GM12878 (cell line): ENCODE measurements around the gene AP3S2. TPM values are rescaled to one million over a fixed set of nuclear protein-coding genes. Genes with fewer than 3 reads are reported as not detected.

Experiments
- ASH2L ChIP-seq: fragments of 300-600, 200-600 bp; sonication (generic); IDR thresholded peaks from 2 replicates; pipeline ENCODE4 v1.6.1; 2017; ENCODE audit warnings: low read depth, mild to moderate bottlenecking, borderline replicate concordance
- BCLAF1 ChIP-seq: fragments of 450-650 bp; IDR thresholded peaks from 2 replicates; pipeline ENCODE4 v1.6.1; 2017; ENCODE audit warnings: antibody characterized with exemption, mild to moderate bottlenecking, moderate library complexity
- CBX5 ChIP-seq: sonication (generic); IDR thresholded peaks from 2 replicates; pipeline ENCODE4 v1.6.1; 2016; ENCODE audit warnings: low read depth, moderate library complexity, mild to moderate bottlenecking, inconsistent platforms
- CEBPB ChIP-seq, 2 experiments: fragments of 150-350 bp in 1 of 2; IDR thresholded peaks; 2 replicates each; pipeline ENCODE4 v1.6.1; 2012 to 2014; ENCODE audit warnings: low read depth in 2 of 2, low read length in 2 of 2, borderline replicate concordance in 1 of 2, inconsistent platforms in 1 of 2
- EED ChIP-seq: sonication (generic); IDR thresholded peaks from 2 replicates; pipeline ENCODE4 v1.6.1; 2016; ENCODE audit warnings: antibody characterized with exemption, low read depth
- ESRRA ChIP-seq: IDR thresholded peaks from 2 replicates; pipeline ENCODE4 v1.6.1; 2012; ENCODE audit warnings: mild to moderate bottlenecking, low read length, improper control_type of control experiment
- EZH2 ChIP-seq: IDR thresholded peaks from 2 replicates; pipeline ENCODE4 v1.6.1; 2012; ENCODE audit warnings: low read depth, mild to moderate bottlenecking, control low read depth, inconsistent platforms, low read length, borderline replicate concordance; ENCODE audit not compliant: control insufficient read depth
- MTA3 ChIP-seq: IDR thresholded peaks from 2 replicates; pipeline ENCODE4 v1.6.1; 2012; ENCODE audit warnings: low read length, inconsistent platforms, borderline replicate concordance
- PAX8 ChIP-seq: fragments of 450-650 bp; IDR thresholded peaks from 2 replicates; pipeline ENCODE4 v1.6.1; 2017; ENCODE audit warnings: mild to moderate bottlenecking, moderate library complexity
- RCOR1 ChIP-seq: conservative IDR thresholded peaks from 2 replicates; pipeline ENCODE4 v1.6.1; 2012; ENCODE audit warnings: low read depth, low read length, improper control_type of control experiment
- SMAD5 ChIP-seq: IDR thresholded peaks from 2 replicates; pipeline ENCODE4 v1.6.1; 2016; ENCODE audit warnings: antibody characterized with exemption, low read depth
- SUZ12 ChIP-seq: fragments of 200-600 bp; sonication (generic); IDR thresholded peaks from one replicate; pipeline ENCODE4 v1.6.1; 2018; ENCODE audit warnings: antibody characterized with exemption, mild to moderate bottlenecking; ENCODE audit not compliant: unreplicated experiment
- TCF7 ChIP-seq: IDR thresholded peaks from 2 replicates; pipeline ENCODE4 v1.6.1; 2014; ENCODE audit warnings: antibody characterized with exemption, borderline replicate concordance
- ZNF274 ChIP-seq: IDR thresholded peaks from one replicate; pipeline ENCODE4 v1.8.0; 2011; ENCODE audit not compliant: insufficient read length, insufficient read depth
- ZSCAN29 ChIP-seq: fragments of 450-650 bp; IDR thresholded peaks from 2 replicates; pipeline ENCODE4 v1.6.1; 2017; ENCODE audit warnings: mild to moderate bottlenecking, moderate library complexity
- polyA plus RNA-seq, 11 experiments: library from polyadenylated mRNA; depleted of rRNA in 4 of 11; unstranded in 6 of 11; stranded (reverse) in 5 of 11; fragments of >200 nt; fragmentation: Nextera tagmentation in 4 of 11; fragmentation: Illumina TruSeq in 1 of 11; extraction: Ambion mirVana in 4 of 11; extraction: Trizol in 1 of 11; gene quantifications; 1 replicate in 1 of 11; 2 replicates in 10 of 11; pipeline versions ENCODE4 v1.2.1 to v1.2.3, GENCODE V29; 2011 to 2016; ENCODE audit warnings: inconsistent platforms in 2 of 11, missing spikeins in 2 of 11, low read depth in 1 of 11
- total RNA-seq, 4 experiments: library from RNA; depleted of rRNA in 3 of 4; stranded (reverse); fragments of >200 nt in 3 of 4; fragmentation: Illumina TruSeq in 1 of 4; extraction: Trizol in 1 of 4; gene quantifications; 2 replicates each; pipeline versions ENCODE4 v1.2.1 to v1.2.3, GENCODE V29; 2013 to 2021
- TF ChIP-seq, protein P1 (sequence below): fragments of 450-650 bp; IDR thresholded peaks from 2 replicates; pipeline ENCODE4 v1.6.1; 2018; ENCODE audit warnings: mild to moderate bottlenecking, low read depth, moderate library complexity; ENCODE audit not compliant: partially characterized antibody
- TF ChIP-seq, protein P2 (sequence below): fragments of 450-650 bp; IDR thresholded peaks from 2 replicates; pipeline ENCODE4 v1.6.1; 2018; ENCODE audit warnings: borderline replicate concordance, mild to moderate bottlenecking; ENCODE audit not compliant: partially characterized antibody
- TF ChIP-seq, protein P3 (sequence below): IDR thresholded peaks from 2 replicates; pipeline ENCODE4 v1.6.1; 2011; ENCODE audit warnings: low read depth, mild to moderate bottlenecking, low read length, moderate library complexity, borderline replicate concordance; ENCODE audit errors: extremely low read depth
- TF ChIP-seq, protein P4 (sequence below): fragments of 450-650 bp; IDR thresholded peaks from 2 replicates; pipeline ENCODE4 v1.6.1; 2017; ENCODE audit warnings: mild to moderate bottlenecking, low read depth, inconsistent platforms; ENCODE audit not compliant: poor library complexity, severe bottlenecking

The AP3S2 gene
- total and polyA plus RNA-seq, 10 of the 15 experiments (the other 5 are each of a cell fraction or from before 2014, with no cell fraction given): 10.0 to 43.6 (median 26.0) TPM

- TF ChIP-seq, protein P1, sequence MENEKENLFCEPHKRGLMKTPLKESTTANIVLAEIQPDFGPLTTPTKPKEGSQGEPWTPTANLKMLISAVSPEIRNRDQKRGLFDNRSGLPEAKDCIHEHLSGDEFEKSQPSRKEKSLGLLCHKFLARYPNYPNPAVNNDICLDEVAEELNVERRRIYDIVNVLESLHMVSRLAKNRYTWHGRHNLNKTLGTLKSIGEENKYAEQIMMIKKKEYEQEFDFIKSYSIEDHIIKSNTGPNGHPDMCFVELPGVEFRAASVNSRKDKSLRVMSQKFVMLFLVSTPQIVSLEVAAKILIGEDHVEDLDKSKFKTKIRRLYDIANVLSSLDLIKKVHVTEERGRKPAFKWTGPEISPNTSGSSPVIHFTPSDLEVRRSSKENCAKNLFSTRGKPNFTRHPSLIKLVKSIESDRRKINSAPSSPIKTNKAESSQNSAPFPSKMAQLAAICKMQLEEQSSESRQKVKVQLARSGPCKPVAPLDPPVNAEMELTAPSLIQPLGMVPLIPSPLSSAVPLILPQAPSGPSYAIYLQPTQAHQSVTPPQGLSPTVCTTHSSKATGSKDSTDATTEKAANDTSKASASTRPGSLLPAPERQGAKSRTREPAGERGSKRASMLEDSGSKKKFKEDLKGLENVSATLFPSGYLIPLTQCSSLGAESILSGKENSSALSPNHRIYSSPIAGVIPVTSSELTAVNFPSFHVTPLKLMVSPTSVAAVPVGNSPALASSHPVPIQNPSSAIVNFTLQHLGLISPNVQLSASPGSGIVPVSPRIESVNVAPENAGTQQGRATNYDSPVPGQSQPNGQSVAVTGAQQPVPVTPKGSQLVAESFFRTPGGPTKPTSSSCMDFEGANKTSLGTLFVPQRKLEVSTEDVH: no peak
- TF ChIP-seq, protein P2, sequence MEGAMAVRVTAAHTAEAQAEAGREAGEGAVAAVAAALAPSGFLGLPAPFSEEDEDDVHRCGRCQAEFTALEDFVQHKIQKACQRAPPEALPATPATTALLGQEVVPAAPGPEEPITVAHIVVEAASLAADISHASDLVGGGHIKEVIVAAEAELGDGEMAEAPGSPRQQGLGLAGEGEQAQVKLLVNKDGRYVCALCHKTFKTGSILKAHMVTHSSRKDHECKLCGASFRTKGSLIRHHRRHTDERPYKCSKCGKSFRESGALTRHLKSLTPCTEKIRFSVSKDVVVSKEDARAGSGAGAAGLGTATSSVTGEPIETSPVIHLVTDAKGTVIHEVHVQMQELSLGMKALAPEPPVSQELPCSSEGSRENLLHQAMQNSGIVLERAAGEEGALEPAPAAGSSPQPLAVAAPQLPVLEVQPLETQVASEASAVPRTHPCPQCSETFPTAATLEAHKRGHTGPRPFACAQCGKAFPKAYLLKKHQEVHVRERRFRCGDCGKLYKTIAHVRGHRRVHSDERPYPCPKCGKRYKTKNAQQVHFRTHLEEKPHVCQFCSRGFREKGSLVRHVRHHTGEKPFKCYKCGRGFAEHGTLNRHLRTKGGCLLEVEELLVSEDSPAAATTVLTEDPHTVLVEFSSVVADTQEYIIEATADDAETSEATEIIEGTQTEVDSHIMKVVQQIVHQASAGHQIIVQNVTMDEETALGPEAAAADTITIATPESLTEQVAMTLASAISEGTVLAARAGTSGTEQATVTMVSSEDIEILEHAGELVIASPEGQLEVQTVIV: no peak
- TF ChIP-seq BCLAF1 (no peak), ESRRA (no peak), SUZ12 (no peak), RCOR1 (no peak), CEBPB (IDR thresholded peaks at IDR 0.05; ENCODE audit: borderline replicate concordance in 1 of 2, low read depth in 2 of 2, low read length in 2 of 2) (no peak), TCF7 (no peak), CBX5 (no peak), ZNF274 (no peak), EZH2 (no peak), EED (no peak), SMAD5 (no peak), PAX8 (no peak), ZSCAN29 (no peak), ASH2L (no peak), MTA3 (no peak)
- TF ChIP-seq, protein P3, sequence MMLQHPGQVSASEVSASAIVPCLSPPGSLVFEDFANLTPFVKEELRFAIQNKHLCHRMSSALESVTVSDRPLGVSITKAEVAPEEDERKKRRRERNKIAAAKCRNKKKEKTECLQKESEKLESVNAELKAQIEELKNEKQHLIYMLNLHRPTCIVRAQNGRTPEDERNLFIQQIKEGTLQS: no peak
- TF ChIP-seq, protein P4, sequence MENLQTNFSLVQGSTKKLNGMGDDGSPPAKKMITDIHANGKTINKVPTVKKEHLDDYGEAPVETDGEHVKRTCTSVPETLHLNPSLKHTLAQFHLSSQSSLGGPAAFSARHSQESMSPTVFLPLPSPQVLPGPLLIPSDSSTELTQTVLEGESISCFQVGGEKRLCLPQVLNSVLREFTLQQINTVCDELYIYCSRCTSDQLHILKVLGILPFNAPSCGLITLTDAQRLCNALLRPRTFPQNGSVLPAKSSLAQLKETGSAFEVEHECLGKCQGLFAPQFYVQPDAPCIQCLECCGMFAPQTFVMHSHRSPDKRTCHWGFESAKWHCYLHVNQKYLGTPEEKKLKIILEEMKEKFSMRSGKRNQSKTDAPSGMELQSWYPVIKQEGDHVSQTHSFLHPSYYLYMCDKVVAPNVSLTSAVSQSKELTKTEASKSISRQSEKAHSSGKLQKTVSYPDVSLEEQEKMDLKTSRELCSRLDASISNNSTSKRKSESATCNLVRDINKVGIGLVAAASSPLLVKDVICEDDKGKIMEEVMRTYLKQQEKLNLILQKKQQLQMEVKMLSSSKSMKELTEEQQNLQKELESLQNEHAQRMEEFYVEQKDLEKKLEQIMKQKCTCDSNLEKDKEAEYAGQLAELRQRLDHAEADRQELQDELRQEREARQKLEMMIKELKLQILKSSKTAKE: no peak
These were observed 42.0 kb downstream of the AP3S2 start (continued) for GRCh38 chr15:89851673-89852341.
